AG04449 (cell line): Measurements from ENCODE around the gene PELI2.

Source experiments
- CTCF ChIA-PET: fragments of 350-600 bp; formaldehyde crosslinking; extraction: SDS; loops from one replicate; lab custom pipeline; 2021; ENCODE audit warnings: antibody characterized with exemption; lab: Yijun Ruan, JAX
- POLR2A ChIA-PET: fragments of 400-600, 350-600 bp; formaldehyde crosslinking; extraction: SDS; loops from one replicate; lab custom pipeline; 2020; ENCODE audit warnings: antibody characterized with exemption, inconsistent platforms; lab: Yijun Ruan, JAX
- DNase-seq: peaks from one replicate; pipeline ENCODE4 v3.0.0-alpha.2; 2010; ENCODE audit warnings: low read depth, low spot score
- H3K4me3 ChIP-seq: 2 replicates; pipeline ENCODE4 v1.5.1; 2011; ENCODE audit warnings: low read depth, mild to moderate bottlenecking, control low read depth, low read length
- CTCF ChIP-seq: IDR thresholded peaks from one replicate; pipeline ENCODE4 v1.5.1; 2011; ENCODE audit warnings: mild to moderate bottlenecking, moderate library complexity, low read length, control low read depth, inconsistent platforms; ENCODE audit not compliant: insufficient read depth; ENCODE audit errors: missing control alignments

The PELI2 gene

GRCh38 chr14:56199982-56200577, 81.9 kb downstream of the PELI2 start:
- no peak overlapping the region for H3K4me3 ChIP-seq
- ChIA-PET POLR2A (no interaction called here), CTCF (interaction anchor here (1.5 kb wide), 1 partner anchor 141 kb away, joined by 7 read pairs; no protein-coding TSS in a partner anchor)
- no peak for DNase-seq
- no peak for TF ChIP-seq CTCF

DNA sequence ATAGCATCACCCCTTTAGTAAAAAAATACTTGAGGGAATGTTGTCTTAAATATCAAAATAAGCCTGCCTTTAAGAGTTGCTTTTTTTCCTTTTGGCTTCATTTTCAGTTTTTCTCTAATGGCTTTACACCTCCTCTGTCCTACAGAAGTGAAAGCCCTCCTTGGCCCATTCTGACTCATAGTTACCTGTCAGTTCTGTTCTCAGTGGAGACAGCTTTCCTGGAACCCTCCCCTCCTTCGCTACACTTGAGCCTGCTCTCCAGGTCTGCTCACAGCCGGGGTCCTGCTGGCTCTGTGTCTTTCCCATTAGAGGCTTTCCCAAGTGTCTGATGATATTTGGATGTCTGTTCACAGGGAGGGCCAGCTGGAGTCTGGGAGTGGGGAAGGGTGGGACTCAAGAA, 84.0 kb downstream of the PELI2 start:
- DNase-seq, result no peak
- ChIA-PET POLR2A (no interaction called here), CTCF (interaction anchor here (1.8 kb wide), 1 partner anchor 137 kb away, joined by 4 read pairs; no protein-coding TSS in a partner anchor)
- no peak for TF ChIP-seq CTCF
- no peak overlapping the region for H3K4me3 ChIP-seq

- CTCF ChIA-PET, result interaction anchor here (1.0 to 1.1 kb wide), 2 partner anchors 28 to 134 kb away, joined by 3 to 4 read pairs; no protein-coding TSS in a partner anchor
- H3K4me3 ChIP-seq, result no peak overlapping the region
- TF ChIP-seq CTCF, result no peak
- no peak for DNase-seq
- POLR2A ChIA-PET, result no interaction called here
These were observed 87.7 kb downstream of the PELI2 start for GRCh38 chr14:56205881-56206280.

- POLR2A ChIA-PET, result no interaction called here
- TF ChIP-seq CTCF, result no peak
- CTCF ChIA-PET, result interaction anchor here (1.4 to 1.5 kb wide), 2 partner anchors 10 to 500 kb away, joined by 3 to 4 read pairs; no protein-coding TSS in a partner anchor
- no peak overlapping the region for H3K4me3 ChIP-seq
- DNase-seq, result no peak
These were observed 88.4 kb downstream of the PELI2 start for GRCh38 chr14:56206596-56206995.

GRCh38 chr14:56207626-56208292, 89.5 kb downstream of the PELI2 start:
- no peak for DNase-seq
- ChIA-PET POLR2A (no interaction called here), CTCF (interaction anchor here (0.8 to 1.5 kb wide), 3 partner anchors 9 to 502 kb away, joined by 3 to 4 read pairs (median 3); no protein-coding TSS in a partner anchor)
- TF ChIP-seq CTCF, result no peak
- H3K4me3 ChIP-seq, result no peak overlapping the region

GRCh38 chr14:56208520-56208919, 90.3 kb downstream of the PELI2 start:
- POLR2A ChIA-PET, result no interaction called here
- H3K4me3 ChIP-seq, result no peak overlapping the region
- CTCF ChIA-PET, result interaction anchor here (1.2 kb wide), 1 partner anchor 11 kb away, joined by 3 read pairs; no protein-coding TSS in a partner anchor
- no peak for DNase-seq
- no peak for TF ChIP-seq CTCF
